ENCODE results near the gene CXCR4.

DNA sequence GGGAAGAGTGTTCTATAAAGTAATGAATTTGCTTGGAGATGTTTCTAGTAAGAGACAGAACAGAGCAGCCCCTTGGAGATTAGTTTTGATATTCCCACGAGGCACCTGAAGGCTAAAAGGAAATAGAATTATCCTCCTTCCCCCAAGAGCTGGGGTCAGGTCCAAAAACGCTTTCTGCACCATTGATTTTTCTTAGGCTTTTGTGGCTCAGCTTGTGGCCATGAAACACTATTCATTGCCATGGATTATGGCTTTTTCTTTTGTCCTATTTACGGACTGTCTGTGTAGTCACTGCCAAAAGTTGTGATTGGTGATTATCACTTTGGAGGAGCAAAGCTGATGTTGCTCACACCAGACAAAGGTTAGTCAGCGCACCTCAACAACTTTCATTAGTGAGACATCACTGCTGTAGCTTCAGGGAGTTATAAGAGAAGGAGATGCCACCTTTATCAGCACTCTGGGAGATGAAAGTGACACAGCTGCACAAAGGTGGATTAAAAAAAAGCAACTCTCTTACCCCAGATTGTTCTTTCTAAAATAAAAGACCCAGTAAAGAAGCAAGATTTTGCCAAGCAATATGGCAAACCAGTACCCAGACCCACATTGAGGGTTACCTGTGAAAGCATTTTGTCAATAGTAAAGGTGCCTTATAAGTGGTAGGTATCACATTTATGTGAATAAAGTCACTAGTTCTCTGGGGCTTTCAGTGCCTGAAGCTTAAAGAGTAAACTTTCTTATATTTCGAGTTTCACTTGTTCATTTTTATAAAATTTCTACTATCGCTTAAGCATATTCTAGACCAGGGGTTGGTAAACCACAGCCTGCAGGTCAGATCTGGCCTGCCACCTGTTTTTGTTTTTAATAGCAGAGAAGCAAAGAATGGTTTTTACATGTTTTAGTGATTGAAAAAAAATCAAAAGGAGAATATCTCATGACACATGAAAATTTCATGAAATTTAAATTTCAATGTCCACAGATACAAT lies 10.6 kb downstream of the CXCR4 start:
- TF ChIP-seq, protein P1, sequence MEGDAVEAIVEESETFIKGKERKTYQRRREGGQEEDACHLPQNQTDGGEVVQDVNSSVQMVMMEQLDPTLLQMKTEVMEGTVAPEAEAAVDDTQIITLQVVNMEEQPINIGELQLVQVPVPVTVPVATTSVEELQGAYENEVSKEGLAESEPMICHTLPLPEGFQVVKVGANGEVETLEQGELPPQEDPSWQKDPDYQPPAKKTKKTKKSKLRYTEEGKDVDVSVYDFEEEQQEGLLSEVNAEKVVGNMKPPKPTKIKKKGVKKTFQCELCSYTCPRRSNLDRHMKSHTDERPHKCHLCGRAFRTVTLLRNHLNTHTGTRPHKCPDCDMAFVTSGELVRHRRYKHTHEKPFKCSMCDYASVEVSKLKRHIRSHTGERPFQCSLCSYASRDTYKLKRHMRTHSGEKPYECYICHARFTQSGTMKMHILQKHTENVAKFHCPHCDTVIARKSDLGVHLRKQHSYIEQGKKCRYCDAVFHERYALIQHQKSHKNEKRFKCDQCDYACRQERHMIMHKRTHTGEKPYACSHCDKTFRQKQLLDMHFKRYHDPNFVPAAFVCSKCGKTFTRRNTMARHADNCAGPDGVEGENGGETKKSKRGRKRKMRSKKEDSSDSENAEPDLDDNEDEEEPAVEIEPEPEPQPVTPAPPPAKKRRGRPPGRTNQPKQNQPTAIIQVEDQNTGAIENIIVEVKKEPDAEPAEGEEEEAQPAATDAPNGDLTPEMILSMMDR (IDR thresholded peaks at IDR 0.05): no peak
- TF ChIP-seq EP300 (IDR thresholded peaks at IDR 0.05): no peak
- TF ChIP-seq POLR2AphosphoS5 (IDR thresholded peaks at IDR 0.05): no peak
- no peak for TF ChIP-seq POLR2A (IDR thresholded peaks at IDR 0.05)

Data from sigmoid colon (tissue), 4 donors.